HepG2 (cell line): ENCODE measurements around the gene PREX1.

ENCODE experiments used
- CREB1 ChIP-seq, 2 experiments: fragments of 450-650 bp in 1 of 2; IDR thresholded peaks; 2 replicates each; pipeline ENCODE4 v1.6.1; 2016 to 2017; ENCODE audit warnings: control low read depth in 1 of 2, mild to moderate bottlenecking in 1 of 2, missing compliant biosample characterization in 1 of 2, missing genetic modification characterization in 1 of 2
- FOXP1 ChIP-seq, 2 experiments: fragments of 450-650 bp in 1 of 2; IDR thresholded peaks; 2 replicates each; pipeline ENCODE4 v1.6.1; 2017 to 2018; ENCODE audit warnings: antibody characterized with exemption in 1 of 2
- POLR2A ChIP-seq, 2 experiments: IDR thresholded peaks; 2 replicates each; pipeline ENCODE4 v1.6.1; 2011; ENCODE audit warnings: low read depth in 2 of 2, low read length in 2 of 2, mild to moderate bottlenecking in 1 of 2, moderate library complexity in 1 of 2; ENCODE audit not compliant: insufficient read depth in 1 of 2
- SNAI1 ChIP-seq: sonication (generic); formaldehyde crosslinking; IDR thresholded peaks from 2 replicates; pipeline ENCODE4 v1.5.0; 2020; ENCODE audit warnings: mild to moderate bottlenecking, missing genetic modification reagents, borderline replicate concordance
- SP1 ChIP-seq, 2 experiments: fragments of 450-650 bp in 1 of 2; sonication (generic) in 1 of 2; formaldehyde crosslinking in 1 of 2; IDR thresholded peaks; 2 replicates each; pipeline versions ENCODE4 v1.4.0 to v1.6.1; 2016 to 2020; ENCODE audit warnings: missing genetic modification reagents in 1 of 2
- YY1 ChIP-seq: IDR thresholded peaks from 2 replicates; pipeline ENCODE4 v1.6.1; 2011; ENCODE audit warnings: low read length, low read depth, moderate library complexity, mild to moderate bottlenecking; ENCODE audit not compliant: insufficient read depth, insufficient replicate concordance
- ZNF441 ChIP-seq: sonication (generic); formaldehyde crosslinking; IDR thresholded peaks from 2 replicates; pipeline ENCODE4 v1.7.0; 2021; ENCODE audit warnings: missing genetic modification reagents, borderline replicate concordance
- TF ChIP-seq, protein P1 (sequence below): sonication (generic); formaldehyde crosslinking; IDR thresholded peaks from 2 replicates; pipeline ENCODE4 v1.5.0; 2020; ENCODE audit warnings: mild to moderate bottlenecking, missing genetic modification reagents, moderate library complexity

DNA sequence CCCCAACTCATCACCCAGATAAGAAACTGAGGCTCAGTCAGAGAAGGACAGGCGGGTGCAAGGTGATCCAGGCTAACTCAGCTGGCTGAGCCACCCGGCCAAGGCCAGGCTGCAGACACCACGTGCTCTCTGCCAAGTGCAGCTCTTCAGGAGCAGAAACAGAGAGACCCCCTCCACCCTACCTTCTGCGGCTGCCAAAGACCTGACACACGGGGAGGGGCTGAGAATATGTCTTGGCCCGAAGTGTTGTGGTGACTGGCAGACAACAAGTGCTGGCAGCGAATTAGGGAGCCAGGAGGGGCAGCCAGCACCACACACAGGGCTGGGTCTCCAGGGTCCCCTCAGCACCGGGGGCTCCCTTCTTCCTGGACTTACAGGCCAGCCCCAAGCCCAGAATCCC is 22.5 kb downstream of the PREX1 start:
- TF ChIP-seq CREB1 (IDR thresholded peaks at IDR 0.05), result no peak
- TF ChIP-seq CREB1 (CRISPR knock-in tag; IDR thresholded peaks at IDR 0.05), result no peak
- no peak for TF ChIP-seq POLR2A (IDR thresholded peaks at IDR 0.05; ENCODE audit: insufficient read depth in 1 of 2, low read depth in 2 of 2, low read length in 2 of 2)
- no peak for TF ChIP-seq YY1
- no peak for TF ChIP-seq FOXP1 (IDR thresholded peaks at IDR 0.05)
- no peak for TF ChIP-seq FOXP1 (CRISPR knock-in tag; IDR thresholded peaks at IDR 0.05)
- TF ChIP-seq SP1 (IDR thresholded peaks at IDR 0.05), result no peak
- no peak for TF ChIP-seq SP1 (CRISPR knock-in tag; IDR thresholded peaks at IDR 0.05)
- no peak for TF ChIP-seq ZNF441 (CRISPR knock-in tag)
- TF ChIP-seq, protein P1, sequence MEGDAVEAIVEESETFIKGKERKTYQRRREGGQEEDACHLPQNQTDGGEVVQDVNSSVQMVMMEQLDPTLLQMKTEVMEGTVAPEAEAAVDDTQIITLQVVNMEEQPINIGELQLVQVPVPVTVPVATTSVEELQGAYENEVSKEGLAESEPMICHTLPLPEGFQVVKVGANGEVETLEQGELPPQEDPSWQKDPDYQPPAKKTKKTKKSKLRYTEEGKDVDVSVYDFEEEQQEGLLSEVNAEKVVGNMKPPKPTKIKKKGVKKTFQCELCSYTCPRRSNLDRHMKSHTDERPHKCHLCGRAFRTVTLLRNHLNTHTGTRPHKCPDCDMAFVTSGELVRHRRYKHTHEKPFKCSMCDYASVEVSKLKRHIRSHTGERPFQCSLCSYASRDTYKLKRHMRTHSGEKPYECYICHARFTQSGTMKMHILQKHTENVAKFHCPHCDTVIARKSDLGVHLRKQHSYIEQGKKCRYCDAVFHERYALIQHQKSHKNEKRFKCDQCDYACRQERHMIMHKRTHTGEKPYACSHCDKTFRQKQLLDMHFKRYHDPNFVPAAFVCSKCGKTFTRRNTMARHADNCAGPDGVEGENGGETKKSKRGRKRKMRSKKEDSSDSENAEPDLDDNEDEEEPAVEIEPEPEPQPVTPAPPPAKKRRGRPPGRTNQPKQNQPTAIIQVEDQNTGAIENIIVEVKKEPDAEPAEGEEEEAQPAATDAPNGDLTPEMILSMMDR (CRISPR knock-in tag), result no peak
- TF ChIP-seq SNAI1 (CRISPR knock-in tag), result no peak
